Urothelium cell line (cell line): ENCODE results near the gene SYT1.

Source experiments
- DNase-seq: peaks from one replicate; pipeline ENCODE4 v3.0.0; 2011; ENCODE audit warnings: low spot score, mixed read lengths
- FAIRE-seq: peaks from 2 replicates; lab custom pipeline; 2011; peaks lifted over from hg19 to GRCh38; lab: Jason Lieb, UNC

Gene SYT1

DNA sequence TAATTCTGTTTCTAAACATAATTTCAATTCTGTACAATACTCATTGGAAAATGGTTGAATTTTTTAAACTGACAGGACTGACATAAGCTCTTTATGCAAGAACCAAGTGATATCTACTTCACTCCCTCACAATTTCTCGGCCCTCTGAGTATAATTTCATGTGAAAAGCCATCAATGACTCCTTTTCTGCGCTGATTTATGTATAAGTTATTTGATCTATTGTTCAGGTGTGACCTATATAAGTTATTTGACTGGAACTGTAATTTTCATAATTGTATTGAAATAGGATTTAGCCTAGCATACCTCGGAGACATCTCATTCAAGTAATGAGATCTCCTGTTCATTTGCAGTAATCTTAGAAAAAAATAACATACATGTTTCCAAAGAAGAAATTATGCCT, 184.4 kb downstream of the SYT1 start:
- FAIRE-seq: no peak

DNA sequence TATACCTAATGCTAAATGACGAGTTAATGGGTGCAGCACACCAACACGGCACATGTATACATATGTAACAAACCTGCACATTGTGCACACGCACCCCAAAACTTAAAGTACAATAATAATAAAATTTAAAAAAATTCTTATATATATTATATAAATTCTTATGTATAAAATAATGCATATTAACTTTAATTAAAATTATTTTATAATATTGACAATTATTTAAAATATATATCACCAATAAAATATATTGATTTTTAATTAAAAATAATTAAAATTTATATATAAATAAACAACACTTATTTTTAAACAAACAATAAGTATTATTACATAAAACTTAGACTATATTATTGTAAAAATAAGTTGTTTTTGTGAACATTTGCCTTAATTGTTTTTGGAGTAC, 188.8 kb downstream of the SYT1 start:
- FAIRE-seq (no peak), DNase-seq (no peak)

More for the DNA sequence above, 184.4 kb downstream of the SYT1 start:
- DNase-seq: no peak

DNA sequence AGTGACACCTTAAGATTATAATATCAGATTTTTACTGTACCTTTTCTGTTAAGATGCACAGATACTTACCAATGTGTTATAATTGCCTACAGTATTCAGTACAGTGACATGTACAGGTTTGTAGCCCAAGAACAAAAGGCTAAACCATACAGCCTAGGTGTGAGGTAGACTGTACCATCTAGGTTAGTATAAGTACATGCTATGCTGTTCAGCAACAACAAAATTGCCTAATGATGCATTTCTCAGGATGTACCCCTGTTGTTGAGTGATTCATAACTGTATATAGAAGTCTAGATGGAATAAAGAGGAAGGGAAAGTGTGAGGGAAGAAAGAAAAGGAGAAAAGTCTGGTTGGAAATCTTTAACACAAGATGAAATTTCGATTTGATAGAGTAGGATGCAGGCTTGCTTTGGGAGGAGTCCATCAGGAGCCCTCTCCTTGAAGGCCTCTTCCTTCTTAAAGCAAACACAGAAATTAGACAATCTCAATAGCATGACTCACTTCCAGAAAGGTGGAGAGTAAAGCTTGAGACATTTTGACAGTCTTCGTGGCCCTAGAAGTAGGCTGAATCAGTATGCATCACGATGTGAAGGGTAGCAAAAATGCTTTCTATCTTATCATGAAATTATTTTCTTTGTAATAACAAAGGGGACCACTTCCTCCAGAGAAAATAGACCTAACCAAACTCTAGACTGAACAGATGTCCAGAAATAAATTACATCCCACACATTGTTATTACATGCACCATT, 191.5 kb downstream of the SYT1 start:
- DNase-seq: peak; percentile 7
- FAIRE-seq: no peak

DNA sequence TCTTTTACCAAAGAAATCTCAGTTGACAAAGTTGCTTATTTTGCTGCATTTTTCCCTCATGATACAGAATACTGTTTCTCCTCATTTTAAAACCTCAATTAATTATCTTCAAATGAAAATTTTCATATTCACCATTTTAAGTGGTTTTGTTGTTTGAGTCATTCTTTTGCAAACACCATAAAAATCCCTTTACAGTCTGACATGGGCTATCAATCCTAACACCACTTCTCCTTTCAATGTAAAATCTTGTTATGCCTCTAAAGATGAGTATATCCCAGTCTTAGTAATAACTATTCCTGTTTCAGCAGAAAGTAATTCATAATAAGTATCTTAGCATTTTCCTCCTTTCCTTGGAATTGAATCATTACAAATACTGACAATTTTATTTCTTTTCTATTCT, 192.2 kb downstream of the SYT1 start:
- DNase-seq (no peak), FAIRE-seq (no peak)

DNA sequence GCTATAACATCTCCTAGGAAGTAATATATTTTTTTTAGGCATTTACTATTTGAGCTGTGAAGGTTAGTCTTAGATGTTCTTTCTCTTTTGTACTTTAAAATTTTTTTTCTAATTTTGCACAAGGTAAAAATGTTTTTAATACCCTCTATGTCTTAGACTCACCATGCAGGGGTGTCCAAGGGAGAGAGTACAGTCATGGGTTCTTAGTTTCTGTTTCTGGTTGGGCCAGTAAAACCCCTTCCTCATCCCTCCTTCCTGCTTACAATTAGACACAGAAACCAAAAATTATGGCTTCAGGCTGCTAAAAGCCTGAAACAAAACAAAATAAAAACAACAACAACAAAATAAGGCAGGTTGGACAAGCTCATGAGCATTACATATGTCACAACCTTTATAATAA, 193.0 kb downstream of the SYT1 start:
- FAIRE-seq: no peak
- DNase-seq: no peak

DNA sequence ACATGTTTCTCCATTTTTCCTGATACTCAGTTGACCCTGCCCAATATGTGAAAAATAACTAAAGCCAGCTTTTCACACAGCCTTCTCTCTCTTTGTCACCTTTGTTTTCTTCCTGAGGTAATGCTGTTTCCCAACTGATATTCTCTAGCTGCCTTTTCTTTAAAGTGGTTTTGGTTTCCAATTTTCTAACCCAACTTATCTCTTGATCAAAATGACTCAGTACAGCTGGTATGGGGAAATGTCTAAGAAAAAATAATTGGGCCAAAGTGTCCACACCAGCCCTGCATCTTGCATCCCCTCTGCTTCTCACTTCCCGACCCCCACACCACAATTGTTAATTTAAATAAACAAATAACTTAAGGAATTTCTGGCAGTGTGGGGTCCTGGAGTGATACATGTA, 193.8 kb downstream of the SYT1 start:
- no peak for FAIRE-seq
- DNase-seq: peak; percentile 10

DNA sequence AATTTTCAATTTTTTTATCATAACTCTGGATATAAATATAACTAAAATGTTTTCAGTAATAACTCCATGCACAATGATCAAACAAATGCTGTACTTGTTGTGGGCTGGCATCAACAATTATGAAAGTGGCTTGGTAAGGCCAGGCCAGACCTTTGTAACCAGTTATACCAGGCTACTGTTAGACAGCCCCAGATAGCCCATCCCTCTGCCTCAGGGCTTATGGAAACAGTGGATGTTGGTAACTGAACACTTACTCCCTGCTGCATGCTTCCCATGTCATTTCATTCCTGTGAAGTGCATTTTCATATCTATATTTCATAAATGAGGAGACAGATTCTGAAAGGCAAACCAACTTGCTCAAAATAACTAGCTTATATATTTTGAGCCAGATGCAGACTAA, 195.0 kb downstream of the SYT1 start:
- FAIRE-seq (no peak), DNase-seq (no peak)

DNA sequence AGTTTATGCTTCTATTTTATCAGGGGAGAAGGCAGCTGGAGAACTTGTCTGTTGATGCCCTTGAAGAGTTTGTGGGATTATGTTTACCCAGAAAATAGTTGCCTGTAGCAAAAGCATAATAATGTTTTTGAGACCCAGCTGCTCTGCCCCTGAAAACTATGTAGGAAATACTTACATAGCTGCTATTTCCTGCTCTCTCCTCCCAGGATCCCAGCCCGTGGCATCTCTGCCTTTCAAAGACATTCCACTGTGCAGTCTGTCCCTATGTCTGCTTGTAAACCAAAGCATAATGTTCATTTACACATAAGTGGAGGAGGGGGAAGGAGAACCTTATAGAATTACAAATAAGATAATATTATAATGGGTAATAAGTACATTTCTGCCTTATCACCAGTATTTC, 198.7 kb downstream of the SYT1 start:
- DNase-seq: no peak
- FAIRE-seq: no peak

DNA sequence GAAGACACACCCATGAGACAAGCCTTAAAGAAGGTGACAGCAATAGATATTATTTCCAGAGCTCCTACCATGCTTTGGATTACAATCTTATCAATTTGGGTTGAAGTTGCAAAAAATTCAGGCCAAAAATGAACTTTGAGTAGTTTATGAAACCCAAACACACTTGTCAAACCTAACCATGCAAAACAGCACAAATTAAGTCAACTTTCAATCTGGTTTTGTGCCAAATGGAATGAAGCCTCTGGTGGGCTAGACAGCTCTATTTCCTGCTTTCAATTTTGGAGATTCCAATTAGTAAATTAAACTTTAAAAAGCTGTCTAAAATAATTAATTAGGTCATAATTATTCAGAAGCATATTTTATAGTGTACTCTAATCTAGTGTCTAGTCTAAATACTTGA, 203.4 kb downstream of the SYT1 start:
- FAIRE-seq: no peak
- no peak for DNase-seq

DNA sequence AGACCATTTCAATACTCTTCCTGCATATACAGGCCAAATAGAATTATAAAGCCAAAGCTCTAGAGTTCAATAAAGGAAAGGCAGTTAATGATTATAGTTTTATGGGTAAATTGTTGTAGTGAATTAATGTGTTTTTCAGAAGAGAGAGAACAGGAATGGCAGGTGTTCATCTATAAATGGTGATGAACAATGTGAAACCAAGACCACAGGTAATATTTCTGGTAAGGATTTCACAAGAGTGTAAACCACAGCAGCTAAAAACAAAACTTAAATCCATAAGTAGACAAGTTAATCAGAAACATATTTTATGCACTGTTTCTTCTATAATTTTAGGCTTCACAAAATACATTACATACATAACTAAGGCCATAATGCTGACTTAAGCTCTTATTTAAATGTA, 204.4 kb downstream of the SYT1 start:
- FAIRE-seq (no peak), DNase-seq (no peak)

DNA sequence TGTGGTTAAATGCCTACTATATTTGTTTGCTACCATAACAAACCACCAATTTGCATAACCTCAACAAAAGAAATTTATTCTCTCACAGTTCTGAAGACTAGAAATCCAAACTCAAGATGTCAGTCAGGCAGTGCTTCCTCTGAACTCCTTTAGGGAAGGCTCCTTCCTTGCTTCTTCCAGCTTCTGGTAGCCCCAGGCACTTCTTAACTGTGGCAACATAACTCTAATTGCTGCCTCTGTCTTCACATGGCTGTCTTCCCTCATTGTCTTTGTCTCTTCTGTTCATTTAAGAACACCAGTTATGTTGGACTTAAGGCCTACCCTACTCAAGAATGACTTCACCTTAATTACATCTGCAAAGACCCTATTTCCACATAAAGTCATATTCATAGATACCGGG, 206.9 kb downstream of the SYT1 start:
- no peak for DNase-seq
- FAIRE-seq: no peak

DNA sequence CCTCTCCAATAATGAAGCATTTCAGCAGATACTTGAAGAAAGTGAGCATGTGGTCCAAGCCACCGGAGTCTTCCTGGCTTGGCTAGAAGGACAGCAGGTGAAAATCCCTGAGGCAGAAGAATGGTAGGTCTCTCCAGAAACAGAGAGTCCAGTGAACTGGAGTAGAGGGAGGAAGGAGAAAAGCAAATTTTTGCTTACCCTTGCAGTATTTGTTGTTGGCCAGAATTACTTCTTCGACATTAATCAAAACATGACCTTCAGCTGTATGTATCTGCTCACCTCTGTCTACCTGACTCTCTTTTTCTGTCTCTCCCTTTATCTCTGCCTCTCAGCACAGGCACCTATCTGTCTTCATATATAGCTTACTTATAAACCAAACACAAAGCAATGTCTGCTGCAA, 208.9 kb downstream of the SYT1 start:
- no peak for DNase-seq
- no peak for FAIRE-seq

DNA sequence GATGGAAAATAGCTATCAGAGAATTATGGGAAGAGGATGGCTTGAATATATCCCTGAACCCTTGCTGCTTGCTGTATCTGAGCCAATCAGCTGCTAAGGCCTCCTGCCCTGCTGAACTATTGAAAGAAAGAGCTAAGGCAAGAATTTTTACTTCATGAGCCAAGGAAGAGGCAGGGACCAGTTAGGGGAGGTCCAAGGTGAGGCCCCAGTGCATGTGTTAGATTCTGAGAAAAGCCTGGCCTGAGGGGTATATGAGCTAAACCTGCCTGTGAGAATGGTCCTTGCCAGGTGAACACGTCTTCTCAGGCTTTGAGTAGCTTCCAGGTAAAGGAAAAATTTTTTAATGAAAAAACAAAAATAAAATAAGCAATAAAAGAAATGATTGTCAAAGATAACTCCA, 218.0 kb downstream of the SYT1 start:
- FAIRE-seq: no peak
- DNase-seq: no peak

DNA sequence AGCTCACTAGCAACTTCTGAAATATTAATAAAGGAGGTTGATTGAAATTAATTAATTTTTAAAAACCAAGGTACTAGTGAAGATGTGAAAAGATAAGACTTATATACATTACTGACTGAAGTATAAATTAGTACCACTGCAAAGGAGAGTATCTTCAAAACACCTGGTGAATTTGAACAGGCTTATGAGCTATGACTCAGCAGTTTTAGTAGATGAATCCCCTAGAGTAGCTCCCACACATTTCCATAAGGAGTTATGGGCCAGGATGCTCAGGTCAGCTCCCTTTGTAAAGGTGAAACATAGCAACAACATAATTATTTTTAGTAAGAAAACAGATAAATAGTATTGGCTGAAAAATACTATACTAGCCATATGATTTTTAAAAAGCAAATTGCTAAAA, 218.6 kb downstream of the SYT1 start:
- no peak for FAIRE-seq
- DNase-seq: no peak

DNA sequence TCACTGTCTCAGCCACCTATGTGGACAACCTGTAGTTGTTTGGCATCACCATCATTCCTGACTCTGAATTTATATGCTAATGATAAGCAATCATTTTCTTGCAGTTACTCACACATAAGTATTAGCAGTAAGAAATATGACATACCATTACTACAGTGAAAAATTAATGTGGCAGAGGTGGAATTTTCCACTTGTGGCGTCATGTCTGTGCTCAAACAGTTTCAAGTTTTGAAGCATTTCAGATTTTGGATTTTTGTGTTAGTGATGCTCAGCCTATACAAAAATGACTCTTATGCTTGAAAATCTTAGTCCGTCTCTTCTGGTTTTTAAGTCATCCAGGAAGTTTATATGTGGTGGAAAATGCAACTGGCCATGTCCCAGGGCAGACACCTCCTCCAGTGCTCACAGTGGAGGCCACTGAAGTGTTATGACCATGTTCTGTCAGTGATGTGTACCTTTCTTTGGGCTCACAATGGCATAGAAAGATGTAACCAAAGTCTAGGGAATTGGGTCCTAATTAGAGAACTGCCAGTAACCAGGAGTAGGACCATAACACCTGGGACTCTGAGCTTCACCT, 220.6 kb downstream of the SYT1 start:
- no peak for FAIRE-seq

DNA sequence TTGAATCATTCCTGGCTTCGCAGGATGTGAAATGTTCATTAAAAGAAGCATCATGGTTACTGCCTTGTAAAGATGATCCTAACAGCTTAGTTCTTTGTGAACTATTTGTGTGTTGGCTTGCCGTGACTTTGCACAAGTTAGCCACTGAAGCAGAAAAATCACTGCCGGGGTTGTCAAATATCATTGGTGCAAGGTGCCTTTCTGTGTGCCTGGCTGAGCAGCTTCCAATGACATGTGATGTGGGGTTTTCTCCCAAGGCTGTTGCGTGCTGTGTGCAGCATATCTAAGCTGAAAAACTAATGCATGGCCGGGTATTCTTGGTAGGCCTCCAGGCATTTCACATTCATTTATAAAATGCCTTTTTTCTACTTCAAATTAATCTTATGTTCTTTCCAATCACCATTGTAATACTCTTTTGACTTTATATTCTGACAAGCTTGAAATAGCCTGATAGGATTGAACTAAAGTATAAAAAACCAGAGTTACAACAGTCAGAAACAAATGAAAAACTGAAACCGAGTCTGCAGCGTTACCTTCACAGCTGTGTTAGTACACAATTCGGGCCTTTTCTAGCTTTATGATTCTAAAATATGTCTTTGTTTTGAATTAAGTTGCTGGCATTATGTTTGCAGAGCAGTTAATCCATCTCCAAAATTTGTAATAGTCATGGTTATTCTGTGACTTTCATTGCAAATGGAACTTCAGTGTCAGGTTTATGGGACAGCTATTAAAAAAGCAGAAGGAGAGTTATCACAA, 222.1 kb downstream of the SYT1 start:
- FAIRE-seq (no peak), DNase-seq (no peak)

More for the DNA sequence above, 220.6 kb downstream of the SYT1 start:
- no peak for DNase-seq

DNA sequence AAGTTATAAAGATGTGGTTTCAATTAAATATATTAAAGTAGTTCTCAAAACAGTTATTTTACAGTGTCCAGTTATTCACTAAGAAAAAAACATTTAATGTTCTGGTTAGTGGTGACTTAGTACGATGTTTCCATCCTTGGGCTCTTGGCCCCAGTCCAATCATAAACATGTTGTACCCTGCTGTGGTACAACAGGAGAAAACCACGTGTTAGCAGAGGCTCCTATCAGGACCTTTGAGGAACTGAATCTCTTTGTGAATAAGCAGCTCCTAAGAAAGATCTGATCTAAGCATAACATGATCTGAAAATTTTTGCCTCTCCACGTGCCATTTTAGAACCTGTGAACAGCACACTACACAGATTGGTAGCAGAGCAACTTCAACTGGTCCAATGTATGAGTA, 234.0 kb downstream of the SYT1 start:
- no peak for FAIRE-seq
- DNase-seq: no peak

DNA sequence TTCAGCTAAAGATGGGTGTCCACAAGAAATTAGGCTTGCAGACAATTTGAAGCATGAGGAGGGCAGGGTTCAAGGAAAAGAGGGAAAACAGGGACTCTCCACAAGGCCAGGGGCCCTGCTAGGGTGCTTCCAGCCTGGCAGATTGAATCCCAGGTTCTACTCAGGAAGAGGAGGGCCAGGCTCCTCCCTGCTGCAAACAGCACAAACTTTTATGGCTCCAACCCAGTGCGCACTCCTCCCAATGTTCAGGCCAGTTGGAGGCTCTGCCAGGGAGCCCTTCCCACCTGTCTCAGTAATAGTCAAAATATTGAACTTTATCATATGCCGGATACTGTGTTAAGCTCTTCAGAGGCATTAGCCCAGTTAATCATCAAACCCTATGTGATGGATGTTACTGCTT, 244.4 kb downstream of the SYT1 start:
- DNase-seq (no peak), FAIRE-seq (no peak)

DNA sequence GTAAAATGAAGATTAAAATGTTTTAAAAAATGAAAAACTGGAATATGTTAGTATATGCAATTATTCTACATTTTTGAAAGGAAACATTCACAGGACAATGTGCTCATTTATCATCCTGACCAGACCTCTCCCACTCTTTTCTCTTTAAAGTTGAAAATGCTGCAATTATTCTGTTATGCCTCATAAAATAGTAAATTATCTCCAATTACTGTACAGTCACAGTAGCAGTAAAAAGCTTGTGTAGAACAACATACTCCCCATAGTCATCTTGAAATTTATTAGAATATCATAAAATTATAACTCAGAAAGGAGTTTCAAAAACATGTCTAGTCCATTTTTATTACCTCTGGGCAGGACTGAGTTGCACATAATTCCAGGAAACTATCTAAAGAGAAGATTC, 250.3 kb downstream of the SYT1 start:
- FAIRE-seq (no peak), DNase-seq (no peak)

DNA sequence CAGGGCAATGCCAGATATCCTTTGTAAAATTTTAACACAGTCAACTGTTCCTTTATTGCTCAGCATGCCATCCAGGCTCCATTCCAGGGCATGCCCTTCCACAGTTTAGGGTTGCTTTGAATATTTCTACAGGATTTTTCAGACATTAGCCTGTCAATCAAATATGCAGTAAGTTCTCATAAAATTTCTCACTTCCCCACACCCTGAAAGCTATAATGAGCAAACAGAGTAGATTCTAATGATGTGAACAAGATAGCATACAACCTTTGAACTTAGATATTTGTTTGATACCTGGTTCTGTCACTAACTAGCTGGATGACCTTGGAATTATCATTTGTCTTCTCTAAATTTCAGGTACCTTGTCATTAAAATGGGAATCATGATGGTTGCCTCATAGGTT, 251.2 kb downstream of the SYT1 start:
- no peak for FAIRE-seq
- DNase-seq: no peak

DNA sequence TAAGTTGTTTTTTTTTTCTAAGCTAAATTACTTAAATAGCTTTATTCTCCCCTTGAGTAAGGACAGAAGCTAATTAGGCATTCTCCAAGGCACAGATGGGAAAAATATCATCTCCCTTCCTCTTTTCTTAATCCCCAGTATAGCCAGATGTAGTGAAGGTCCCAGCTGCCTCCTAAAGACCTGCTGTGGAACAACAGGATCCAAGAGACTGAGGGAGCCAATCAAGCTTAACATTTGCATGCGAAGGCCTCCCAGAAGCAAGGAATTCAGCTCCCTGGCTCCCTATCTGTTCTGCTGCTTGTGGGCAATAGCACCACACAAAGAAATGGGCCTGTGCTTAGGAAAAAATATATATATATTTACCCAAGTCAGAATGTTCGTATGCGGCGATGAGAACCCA, 255.2 kb downstream of the SYT1 start:
- no peak for DNase-seq
- FAIRE-seq: no peak

DNA sequence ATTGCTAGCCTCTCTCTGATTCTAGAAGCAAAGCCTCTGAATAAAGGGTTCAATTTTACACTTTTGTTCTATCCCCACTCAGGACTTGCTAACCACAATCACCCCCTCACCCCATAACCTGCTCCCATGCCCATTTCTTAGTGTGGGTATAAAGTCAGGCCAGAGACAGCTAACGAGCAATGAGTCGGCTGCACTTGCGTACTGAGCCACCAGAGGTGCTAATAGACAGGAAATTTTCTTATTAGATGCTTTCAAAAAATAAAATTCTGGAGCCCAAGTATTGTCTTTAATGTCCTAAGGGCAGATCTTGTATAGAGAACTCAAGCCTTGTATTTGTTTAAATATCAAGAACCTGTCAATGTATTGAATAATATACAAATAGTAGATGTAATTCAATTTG, 256.9 kb downstream of the SYT1 start:
- FAIRE-seq: no peak

More for the DNA sequence above, 256.9 kb downstream of the SYT1 start:
- DNase-seq: no peak
